A549 (cell line): ENCODE data around the gene FBXO11. TPM values are rescaled to one million over a fixed set of nuclear protein-coding genes. Genes with fewer than 3 reads are reported as not detected.

ENCODE experiments used
- ATAC-seq, 2 experiments: fragments of 200-7000 bp in 1 of 2; fragments of >200 bp in 1 of 2; cut with Nextera tagmentation in 1 of 2; cut with Tn5 transposase in 1 of 2; 3 replicates each; pipeline versions ENCODE4 v1.8.0 to v1.9.1; 2018 to 2020; ENCODE audit warnings: mild to moderate bottlenecking in 1 of 2, moderate library complexity in 1 of 2
- CTCF ChIA-PET: fragments of 300-600 bp; sonication (Branson Sonifier 250); formaldehyde crosslinking; extraction: SDS; loops from one replicate; lab custom pipeline; 2021; ENCODE audit warnings: antibody characterized with exemption, inconsistent platforms; lab: Yijun Ruan, JAX
- POLR2A ChIA-PET: fragments of 350-600 bp; formaldehyde crosslinking; extraction: SDS; loops from one replicate; lab custom pipeline; 2021; ENCODE audit warnings: antibody characterized with exemption, inconsistent platforms; lab: Yijun Ruan, JAX
- DNase-seq, 2 experiments: peaks; one replicate each; pipeline versions ENCODE4 v3.0.0 to v3.0.0-alpha.2; 2011 to 2016; ENCODE audit warnings: low read depth in 1 of 2, low spot score in 1 of 2
- FAIRE-seq: peaks from 2 replicates; lab custom pipeline; 2011; peaks lifted over from hg19 to GRCh38; lab: Jason Lieb, UNC
- H3K27ac ChIP-seq, 2 experiments: fragments of >200 bp; sonication (Bioruptor Twin); formaldehyde crosslinking; 3 replicates each; pipeline ENCODE4 v1.5.1; 2016 to 2017
- H3K4me1 ChIP-seq: fragments of >200 bp; sonication (Bioruptor Twin); formaldehyde crosslinking; 3 replicates; pipeline ENCODE4 v1.6.1; 2016
- H3K4me2 ChIP-seq: fragments of >200 bp; sonication (Bioruptor Twin); formaldehyde crosslinking; 3 replicates; pipeline ENCODE4 v1.6.1; 2016
- H3K4me3 ChIP-seq: fragments of >200 bp; sonication (Bioruptor Twin); formaldehyde crosslinking; 3 replicates; pipeline ENCODE4 v1.5.1; 2016
- H3K9me3 ChIP-seq: fragments of >200 bp; sonication (Bioruptor Twin); formaldehyde crosslinking; 3 replicates; pipeline ENCODE4 v1.6.1; 2016
- ATOH8 ChIP-seq: fragments of 250-450 bp; sonication (Bioruptor Pico); IDR thresholded peaks from 2 replicates; pipeline ENCODE4 v1.5.0; 2020; ENCODE audit warnings: low read depth, mild to moderate bottlenecking, moderate library complexity
- BHLHE40 ChIP-seq: IDR thresholded peaks from 2 replicates; pipeline ENCODE4 v1.6.1; 2012; ENCODE audit warnings: low read depth, low read length, inconsistent platforms
- CHD2 ChIP-seq: fragments of 150-350 bp; IDR thresholded peaks from 2 replicates; pipeline ENCODE4 v1.6.1; 2014; ENCODE audit warnings: low read length; ENCODE audit not compliant: partially characterized antibody
- ESRRA ChIP-seq: fragments of 150-350 bp; IDR thresholded peaks from 2 replicates; pipeline ENCODE4 v1.6.1; 2014; ENCODE audit warnings: mild to moderate bottlenecking, low read length, borderline replicate concordance
- GATA3 ChIP-seq: IDR thresholded peaks from 2 replicates; pipeline ENCODE4 v1.6.1; 2012; ENCODE audit warnings: borderline replicate concordance
- HES2 ChIP-seq: fragments of >200 bp; sonication (Bioruptor Twin); formaldehyde crosslinking; IDR thresholded peaks from 2 replicates; pipeline ENCODE4 v1.6.1; 2016
- HEYL ChIP-seq: fragments of 250-450 bp; sonication (Bioruptor Pico); IDR thresholded peaks from 2 replicates; pipeline ENCODE4 v1.8.0; 2021; ENCODE audit warnings: mild to moderate bottlenecking, moderate library complexity
- HMGXB4 ChIP-seq: fragments of 250-450 bp; sonication (Bioruptor Pico); IDR thresholded peaks from 2 replicates; pipeline ENCODE4 v1.5.0; 2021; ENCODE audit warnings: mild to moderate bottlenecking, moderate library complexity, borderline replicate concordance
- JUN ChIP-seq, 2 experiments: fragments of >200 bp; sonication (Bioruptor Twin); formaldehyde crosslinking; IDR thresholded peaks; 2 replicates in 1 of 2; 3 replicates in 1 of 2; pipeline ENCODE4 v1.6.1; 2016 to 2017
- KDM1A ChIP-seq: fragments of 200-600 bp; sonication (generic); IDR thresholded peaks from 2 replicates; pipeline ENCODE4 v1.6.1; 2016; ENCODE audit warnings: low read depth, mild to moderate bottlenecking
- KDM5A ChIP-seq: fragments of 200-600 bp; sonication (generic); IDR thresholded peaks from 2 replicates; pipeline ENCODE4 v1.6.1; 2016; ENCODE audit warnings: antibody characterized with exemption, mild to moderate bottlenecking
- MAFK ChIP-seq: fragments of 450-650 bp; IDR thresholded peaks from 2 replicates; pipeline ENCODE4 v1.6.1; 2014; ENCODE audit not compliant: partially characterized antibody
- POLR2A ChIP-seq: IDR thresholded peaks from 2 replicates; pipeline ENCODE4 v1.6.1; 2012; ENCODE audit warnings: mild to moderate bottlenecking, low read length
- POLR2AphosphoS2 ChIP-seq: conservative IDR thresholded peaks from 2 replicates; pipeline ENCODE4 v1.6.1; 2012; ENCODE audit warnings: low read length, improper control_type of control experiment, inconsistent platforms
- RNF2 ChIP-seq: fragments of 200-600 bp; sonication (generic); IDR thresholded peaks from 2 replicates; pipeline ENCODE4 v1.6.1; 2016; ENCODE audit warnings: low read depth, mild to moderate bottlenecking, antibody characterized with exemption, moderate library complexity, borderline replicate concordance
- SREBF2 ChIP-seq: fragments of 450-650 bp; IDR thresholded peaks from 2 replicates; pipeline ENCODE4 v1.6.1; 2014; ENCODE audit warnings: mild to moderate bottlenecking, moderate library complexity
- USF2 ChIP-seq: fragments of 450-650 bp; IDR thresholded peaks from 2 replicates; pipeline ENCODE4 v1.6.1; 2014; ENCODE audit warnings: antibody characterized with exemption
- ZFP36 ChIP-seq: fragments of 450-650 bp; IDR thresholded peaks from 2 replicates; pipeline ENCODE4 v1.6.1; 2014; ENCODE audit warnings: borderline replicate concordance; ENCODE audit not compliant: partially characterized antibody
- ZNF302 ChIP-seq: fragments of 250-450 bp; sonication (Bioruptor Pico); IDR thresholded peaks from 2 replicates; pipeline ENCODE4 v1.9.0; 2021; ENCODE audit warnings: inconsistent platforms, mild to moderate bottlenecking, moderate library complexity
- WGBS: methylation state at CpG from one replicate; pipeline ENCODE4 v1.1.6; 2017; ENCODE audit errors: missing lambda C conversion rate; 5-methylcytosine and 5-hydroxymethylcytosine counted together
- polyA plus RNA-seq, 4 experiments: library from polyadenylated mRNA; depleted of rRNA in 3 of 4; stranded (reverse); fragments of >200 nt; fragmentation: RNase III in 1 of 4; extraction: RNeasy Plus Mini Kit Qiagen cat#74134 plus additional on column Dnase treatment in 1 of 4; gene quantifications; 2 replicates in 3 of 4; 3 replicates in 1 of 4; pipeline ENCODE4 v1.2.3, GENCODE V29; 2011 to 2017

The FBXO11 gene
- polyA plus RNA-seq, 2 of the 4 experiments (the other 2 are of a cell fraction): 51.1 to 61.4 TPM

- DNase-seq (no peak), FAIRE-seq (no peak), ATAC-seq (no peak)
- POLR2A ChIA-PET: no interaction called here
- Histone ChIP-seq H3K4me1 (peaks cover 53% of the 10 kb centered on the region), H3K4me2 (no peak overlapping the region), H3K27ac (no peak overlapping the region), H3K4me3 (no peak overlapping the region), H3K9me3 (no peaks in the 10 kb centered on the region)
- TF ChIP-seq ZNF302 (CRISPR knock-in tag) (no peak), POLR2A (no peak), SREBF2 (no peak), ZFP36 (no peak), HES2 (no peak), ESRRA (no peak), KDM5A (no peak), HEYL (CRISPR knock-in tag) (no peak), HMGXB4 (CRISPR knock-in tag) (no peak), POLR2AphosphoS2 (no peak), RNF2 (no peak), JUN (IDR thresholded peaks at IDR 0.05) (no peak), KDM1A (no peak), ATOH8 (CRISPR knock-in tag) (no peak), BHLHE40 (no peak), GATA3 (no peak)
- WGBS: 89% methylated on average over 1 of the region's 1 CpG
- CTCF ChIA-PET: interaction anchor here (0.5 to 0.9 kb wide), 2 partner anchors 19 to 612 kb away, joined by 3 to 5 read pairs; no protein-coding TSS in a partner anchor
These were observed 12.5 kb downstream of the FBXO11 start for GRCh38 chr2:47893771-47894170.

GRCh38 chr2:47892338-47892730 lies 14.0 kb downstream of the FBXO11 start:
- no peak overlapping the region for H3K27ac ChIP-seq
- no peak for DNase-seq
- H3K9me3 ChIP-seq: no peaks in the 10 kb centered on the region
- CTCF ChIA-PET: interaction anchor here (0.7 to 1.3 kb wide), 2 partner anchors 9 to 96 kb away, joined by 3 read pairs; no protein-coding TSS in a partner anchor
- 96% methylated on average over 2 of the region's 2 CpGs for WGBS
- no peak for FAIRE-seq
- H3K4me1 ChIP-seq: peaks cover 53% of the 10 kb centered on the region
- ATAC-seq: no peak
- POLR2A ChIA-PET: no interaction called here
- no peak overlapping the region for H3K4me3 ChIP-seq
- TF ChIP-seq ESRRA (no peak), CHD2 (no peak), MAFK (no peak), USF2 (no peak)
- 0 out of 3 replicates have a peak overlapping the region, but pooled peaks have one; percentile 5 for H3K4me2 ChIP-seq
